HCT116 (cell line): ENCODE measurements around the gene CILP2. TPM values are rescaled to one million over a fixed set of nuclear protein-coding genes. Genes with fewer than 3 reads are reported as not detected.

Experiments
- ATAC-seq: fragments of 200-7000 bp; cut with Tn5 transposase; 2 replicates; pipeline ENCODE4 v1.9.1; 2020; ENCODE audit warnings: mild to moderate bottlenecking, moderate library complexity
- BruUV-seq: library from RNA; stranded (reverse); fragments of 400-500 nt; replicated peaks from 2 replicates; lab custom pipeline; 2021; lab: Mats Ljungman, UMichigan
- CTCF ChIA-PET: fragments of 300-600 bp; sonication (Branson Sonifier 250); formaldehyde crosslinking; loops from one replicate; lab custom pipeline; 2021; ENCODE audit warnings: antibody characterized with exemption; lab: Charles Lee
- POLR2A ChIA-PET: fragments of 300-600, 350-600 bp; sonication (Branson Sonifier 250); formaldehyde crosslinking; loops from one replicate; lab custom pipeline; 2021; ENCODE audit warnings: antibody characterized with exemption; lab: Charles Lee
- RAD21 ChIA-PET, 2 experiments: fragments of 300-600 bp; sonication (Branson Sonifier 250); formaldehyde crosslinking; loops; one replicate each; lab custom pipeline; 2023; ENCODE audit warnings: low total read pairs in 2 of 2; ENCODE audit not compliant: uncharacterized antibody in 2 of 2, unreplicated experiment in 2 of 2, low non-redundant PET in 1 of 2; lab: Charles Lee
- DNase-seq: peaks from one replicate; pipeline ENCODE4 v3.0.0-alpha.2; 2010; ENCODE audit warnings: low read depth, low spot score
- H2AFZ ChIP-seq: fragments of 200-600 bp; shearing (Covaris generic), sonication (generic); 2 replicates; pipeline ENCODE4 v1.6.1; 2017; ENCODE audit warnings: low read depth, mixed run types, mixed read lengths, antibody characterized with exemption, low read length; ENCODE audit not compliant: poor library complexity, severe bottlenecking
- H3K27ac ChIP-seq: 2 replicates; pipeline ENCODE4 v1.5.1; 2012; ENCODE audit warnings: low read depth, low read length
- H3K27me3 ChIP-seq: fragments of 200-600 bp; sonication (generic); 2 replicates; pipeline ENCODE4 v1.6.1; 2016; ENCODE audit warnings: mixed run types, low read length, mixed read lengths; ENCODE audit not compliant: insufficient read depth
- H3K36me3 ChIP-seq, 2 experiments: fragments of 200-500 bp in 1 of 2; fragments of 200-600 bp in 1 of 2; sonication (Bioruptor generic) in 1 of 2; sonication (generic) in 1 of 2; 2 replicates each; pipeline versions ENCODE4 v1.5.1 to v1.6.1; 2014 to 2016; ENCODE audit warnings: low read length in 2 of 2, inconsistent platforms in 1 of 2, mixed read lengths in 1 of 2, mixed run types in 1 of 2; ENCODE audit not compliant: insufficient read depth in 2 of 2, control insufficient read depth in 1 of 2
- H3K4me1 ChIP-seq, 2 experiments: fragments of 200-600 bp in 1 of 2; sonication (generic) in 1 of 2; 2 replicates each; pipeline versions ENCODE4 v1.5.1 to v1.6.1; 2012 to 2017; ENCODE audit warnings: low read length in 2 of 2, inconsistent platforms in 1 of 2, mild to moderate bottlenecking in 1 of 2, mixed read lengths in 1 of 2, mixed run types in 1 of 2, moderate library complexity in 1 of 2; ENCODE audit not compliant: insufficient read depth in 2 of 2, control insufficient read depth in 1 of 2
- H3K4me2 ChIP-seq: fragments of 200-600 bp; sonication (generic); 2 replicates; pipeline ENCODE4 v1.6.1; 2017; ENCODE audit warnings: mixed run types, low read length, mixed read lengths
- H3K4me3 ChIP-seq, 2 experiments: fragments of 200-600 bp in 1 of 2; sonication (generic) in 1 of 2; replicated peaks in 1 of 2; 2 replicates each; pipeline ENCODE4 v1.5.1; 2011 to 2016; ENCODE audit warnings: low read length in 2 of 2, control low read depth in 1 of 2, low read depth in 1 of 2, mild to moderate bottlenecking in 1 of 2, mixed read lengths in 1 of 2, mixed run types in 1 of 2
- H3K79me2 ChIP-seq: fragments of 200-600 bp; sonication (generic); 2 replicates; pipeline ENCODE4 v1.6.1; 2017; ENCODE audit warnings: mild to moderate bottlenecking, mixed run types, low read length, moderate library complexity, mixed read lengths; ENCODE audit not compliant: insufficient read depth
- H3K9ac ChIP-seq: fragments of 200-600 bp; sonication (generic); 2 replicates; pipeline ENCODE4 v1.6.1; 2016; ENCODE audit warnings: low read length, mixed read lengths
- H3K9me2 ChIP-seq: fragments of 200-600 bp; sonication (generic), shearing (Covaris generic); 2 replicates; pipeline ENCODE4 v1.6.1; 2017; ENCODE audit warnings: mixed run types, mild to moderate bottlenecking, moderate library complexity; ENCODE audit not compliant: insufficient read depth
- H3K9me3 ChIP-seq, 2 experiments: fragments of 200-500 bp in 1 of 2; fragments of 200-600 bp in 1 of 2; sonication (Bioruptor generic) in 1 of 2; sonication (generic) in 1 of 2; 2 replicates each; pipeline ENCODE4 v1.6.1; 2014 to 2017; ENCODE audit warnings: low read length in 2 of 2, mixed read lengths in 2 of 2, inconsistent platforms in 1 of 2, low read depth in 1 of 2, mild to moderate bottlenecking in 1 of 2, mixed run types in 1 of 2, moderate library complexity in 1 of 2; ENCODE audit not compliant: control insufficient read depth in 1 of 2, insufficient read depth in 1 of 2
- H4K20me1 ChIP-seq: fragments of 200-600 bp; sonication (generic), shearing (Covaris generic); 2 replicates; pipeline ENCODE4 v1.6.1; 2017; ENCODE audit warnings: mixed run types, mild to moderate bottlenecking, moderate library complexity; ENCODE audit not compliant: insufficient read depth
- CBX3 ChIP-seq: IDR thresholded peaks from 2 replicates; pipeline ENCODE4 v1.6.1; 2012; ENCODE audit warnings: low read depth
- CEBPB ChIP-seq: IDR thresholded peaks from 2 replicates; pipeline ENCODE4 v1.6.1; 2012; ENCODE audit warnings: low read depth
- EGR1 ChIP-seq: IDR thresholded peaks from 2 replicates; pipeline ENCODE4 v1.6.1; 2012; ENCODE audit warnings: low read depth
- FOSL1 ChIP-seq: IDR thresholded peaks from 2 replicates; pipeline ENCODE4 v1.6.1; 2012; ENCODE audit warnings: low read depth
- JUND ChIP-seq: IDR thresholded peaks from 2 replicates; pipeline ENCODE4 v1.6.1; 2012
- POLR2A ChIP-seq: IDR thresholded peaks from 2 replicates; pipeline ENCODE4 v1.7.0; 2011; ENCODE audit warnings: borderline replicate concordance; ENCODE audit not compliant: insufficient read depth, insufficient read length; ENCODE audit errors: extremely low read depth
- SP1 ChIP-seq: IDR thresholded peaks from 2 replicates; pipeline ENCODE4 v1.6.1; 2012; ENCODE audit warnings: low read depth
- SRF ChIP-seq: IDR thresholded peaks from 2 replicates; pipeline ENCODE4 v1.6.1; 2012; ENCODE audit warnings: low read depth
- TCF7L2 ChIP-seq: IDR thresholded peaks from 2 replicates; pipeline ENCODE4 v1.7.0; 2011; ENCODE audit warnings: borderline replicate concordance, inconsistent platforms; ENCODE audit not compliant: insufficient read depth, insufficient read length; ENCODE audit errors: extremely low read depth
- YY1 ChIP-seq: IDR thresholded peaks from 2 replicates; pipeline ENCODE4 v1.6.1; 2011; ENCODE audit warnings: low read length, low read depth, moderate library complexity, mild to moderate bottlenecking; ENCODE audit not compliant: insufficient replicate concordance; ENCODE audit errors: extremely low read depth
- ZNF274 ChIP-seq: fragments of 200-500 bp; sonication (Bioruptor generic); IDR thresholded peaks from 2 replicates; pipeline ENCODE4 v1.6.1; 2014; ENCODE audit warnings: mild to moderate bottlenecking, low read depth, low read length, inconsistent platforms
- intact Hi-C: fragments of 100-400 bp; cut with micrococcal nuclease; formaldehyde crosslinking; loops from 2 replicates; pipeline ENCODE4 v1.10.0; 2022
- total RNA-seq: library from RNA; stranded (reverse); gene quantifications from one replicate; pipeline ENCODE4 v1.2.1, GENCODE V29; 2021; ENCODE audit not compliant: unreplicated experiment
- TF ChIP-seq, protein P1 (sequence below): IDR thresholded peaks from 2 replicates; pipeline ENCODE4 v1.6.1; 2012; ENCODE audit warnings: low read depth
- TF ChIP-seq, protein P2 (sequence below): IDR thresholded peaks from 2 replicates; pipeline ENCODE4 v1.6.1; 2012
- TF ChIP-seq, protein P3 (sequence below): IDR thresholded peaks from 2 replicates; pipeline ENCODE4 v1.6.1; 2012

The CILP2 gene
- total RNA-seq, 1 experiment from 2014 or later: 13.1 TPM

DNA sequence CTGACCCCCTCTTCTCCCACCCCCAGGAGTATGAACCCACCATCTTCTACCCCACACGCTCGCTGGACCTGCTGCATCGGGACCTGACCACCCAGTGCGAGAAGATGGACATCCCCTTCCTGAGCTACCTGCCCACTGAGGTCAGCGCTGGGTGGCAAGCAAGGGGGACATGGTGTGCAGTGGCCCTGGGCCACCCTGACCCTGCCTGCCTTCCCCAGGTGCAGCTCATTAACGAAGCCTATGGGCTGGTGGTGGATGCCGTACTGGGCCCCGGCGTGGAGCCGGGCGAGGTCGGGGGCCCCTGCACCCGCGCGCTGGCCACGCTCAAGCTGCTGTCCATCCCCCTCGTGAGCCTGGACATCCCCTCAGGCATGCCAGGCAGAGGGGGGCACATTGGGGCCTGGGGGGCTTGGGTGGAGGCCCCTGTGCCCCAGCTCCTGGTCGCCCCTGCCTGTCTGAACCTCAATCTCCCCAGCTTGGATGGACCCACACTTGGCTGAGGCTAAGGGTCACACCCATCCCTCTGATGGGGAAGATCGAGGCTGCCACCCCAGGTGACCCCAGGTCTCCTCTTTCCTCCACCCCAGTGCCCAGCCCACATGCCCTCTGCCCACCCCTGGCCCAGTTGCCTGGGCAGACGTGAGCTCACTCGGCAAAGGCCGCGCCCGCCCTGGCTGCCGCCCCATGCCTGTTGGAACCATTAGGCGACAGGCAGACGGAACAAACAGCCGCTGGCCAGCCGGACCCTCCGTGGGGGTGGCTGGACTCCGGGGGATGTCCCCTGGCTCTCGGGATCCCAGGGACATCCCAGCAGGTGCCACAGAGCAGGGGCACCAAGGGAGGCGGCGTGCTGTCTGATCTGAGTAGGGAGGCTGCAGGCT is 2.5 kb upstream of the CILP2 start:
- Histone ChIP-seq H3K27me3 (no peaks in the 10 kb centered on the region), H3K4me2 (no peak overlapping the region), H3K9ac (no peak overlapping the region), H3K9me2 (no peaks in the 10 kb centered on the region), H2AFZ (no peak overlapping the region), H3K4me1 (peaks cover 4 to 20% of the 10 kb centered on the region in 2 experiments; a peak in 3 of 4 replicates), H3K4me3 (no peak overlapping the region), H4K20me1 (no peaks in the 10 kb centered on the region), H3K36me3 (no peaks in the 10 kb centered on the region), H3K79me2 (no peaks in the 10 kb centered on the region), H3K9me3 (no peaks in the 10 kb centered on the region), H3K27ac (no peak overlapping the region)
- POLR2A ChIA-PET: interaction anchor here (0.5 kb wide), 1 partner anchor 1682 kb away, joined by 3 read pairs; no protein-coding TSS in a partner anchor
- CTCF ChIA-PET: no interaction called here
- intact Hi-C loops: no loop called here
- no peak for DNase-seq
- no TSS peak for BruUV-seq
- RAD21 ChIA-PET: no interaction called here
- ATAC-seq: no peak
- no peak for TF ChIP-seq YY1
- TF ChIP-seq, protein P1, sequence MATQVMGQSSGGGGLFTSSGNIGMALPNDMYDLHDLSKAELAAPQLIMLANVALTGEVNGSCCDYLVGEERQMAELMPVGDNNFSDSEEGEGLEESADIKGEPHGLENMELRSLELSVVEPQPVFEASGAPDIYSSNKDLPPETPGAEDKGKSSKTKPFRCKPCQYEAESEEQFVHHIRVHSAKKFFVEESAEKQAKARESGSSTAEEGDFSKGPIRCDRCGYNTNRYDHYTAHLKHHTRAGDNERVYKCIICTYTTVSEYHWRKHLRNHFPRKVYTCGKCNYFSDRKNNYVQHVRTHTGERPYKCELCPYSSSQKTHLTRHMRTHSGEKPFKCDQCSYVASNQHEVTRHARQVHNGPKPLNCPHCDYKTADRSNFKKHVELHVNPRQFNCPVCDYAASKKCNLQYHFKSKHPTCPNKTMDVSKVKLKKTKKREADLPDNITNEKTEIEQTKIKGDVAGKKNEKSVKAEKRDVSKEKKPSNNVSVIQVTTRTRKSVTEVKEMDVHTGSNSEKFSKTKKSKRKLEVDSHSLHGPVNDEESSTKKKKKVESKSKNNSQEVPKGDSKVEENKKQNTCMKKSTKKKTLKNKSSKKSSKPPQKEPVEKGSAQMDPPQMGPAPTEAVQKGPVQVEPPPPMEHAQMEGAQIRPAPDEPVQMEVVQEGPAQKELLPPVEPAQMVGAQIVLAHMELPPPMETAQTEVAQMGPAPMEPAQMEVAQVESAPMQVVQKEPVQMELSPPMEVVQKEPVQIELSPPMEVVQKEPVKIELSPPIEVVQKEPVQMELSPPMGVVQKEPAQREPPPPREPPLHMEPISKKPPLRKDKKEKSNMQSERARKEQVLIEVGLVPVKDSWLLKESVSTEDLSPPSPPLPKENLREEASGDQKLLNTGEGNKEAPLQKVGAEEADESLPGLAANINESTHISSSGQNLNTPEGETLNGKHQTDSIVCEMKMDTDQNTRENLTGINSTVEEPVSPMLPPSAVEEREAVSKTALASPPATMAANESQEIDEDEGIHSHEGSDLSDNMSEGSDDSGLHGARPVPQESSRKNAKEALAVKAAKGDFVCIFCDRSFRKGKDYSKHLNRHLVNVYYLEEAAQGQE: no peak
- no peak for TF ChIP-seq FOSL1
- TF ChIP-seq CEBPB: no peak
- TF ChIP-seq ZNF274: no peak
- no peak for TF ChIP-seq SRF
- TF ChIP-seq, protein P2, sequence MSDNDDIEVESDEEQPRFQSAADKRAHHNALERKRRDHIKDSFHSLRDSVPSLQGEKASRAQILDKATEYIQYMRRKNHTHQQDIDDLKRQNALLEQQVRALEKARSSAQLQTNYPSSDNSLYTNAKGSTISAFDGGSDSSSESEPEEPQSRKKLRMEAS: no peak
- no peak for TF ChIP-seq EGR1
- no peak for TF ChIP-seq CBX3
- no peak for TF ChIP-seq JUND
- TF ChIP-seq TCF7L2: no peak
- no peak for TF ChIP-seq SP1
- TF ChIP-seq, protein P3, sequence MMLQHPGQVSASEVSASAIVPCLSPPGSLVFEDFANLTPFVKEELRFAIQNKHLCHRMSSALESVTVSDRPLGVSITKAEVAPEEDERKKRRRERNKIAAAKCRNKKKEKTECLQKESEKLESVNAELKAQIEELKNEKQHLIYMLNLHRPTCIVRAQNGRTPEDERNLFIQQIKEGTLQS: no peak
- no peak for TF ChIP-seq POLR2A
